Neutrophil (primary cell): ENCODE data around the gene UNKL.

ENCODE experiments used
- H3K27ac ChIP-seq: fragments of 200-600 bp; sonication (generic); 2 replicates; pipeline ENCODE4 v1.5.1; 2016; ENCODE audit warnings: mild to moderate bottlenecking, moderate library complexity
- H3K27me3 ChIP-seq: fragments of 200-600 bp; sonication (generic); 2 replicates; pipeline ENCODE4 v1.6.0; 2016; ENCODE audit warnings: mild to moderate bottlenecking
- H3K36me3 ChIP-seq: fragments of 200-600 bp; sonication (generic); 2 replicates; pipeline ENCODE4 v1.5.1; 2017
- H3K4me1 ChIP-seq, 2 experiments: fragments of 200-600 bp in 1 of 2; sonication (generic) in 1 of 2; 1 replicate in 1 of 2; 2 replicates in 1 of 2; pipeline versions ENCODE4 v1.5.1 to v1.6.1; 2013 to 2016; ENCODE audit warnings: low read depth in 1 of 2, low read length in 1 of 2, mild to moderate bottlenecking in 1 of 2, moderate library complexity in 1 of 2; ENCODE audit not compliant: control insufficient read depth in 1 of 2, insufficient read depth in 1 of 2
- H3K4me3 ChIP-seq, 2 experiments: fragments of 200-600 bp in 1 of 2; sonication (generic) in 1 of 2; 1 replicate in 1 of 2; 2 replicates in 1 of 2; pipeline ENCODE4 v1.5.1; 2013 to 2016; ENCODE audit warnings: low read depth in 1 of 2, low read length in 1 of 2, mild to moderate bottlenecking in 1 of 2, moderate library complexity in 1 of 2
- H3K9me3 ChIP-seq: fragments of 200-600 bp; sonication (generic); 2 replicates; pipeline ENCODE4 v1.5.1; 2016
- CTCF ChIP-seq: fragments of 200-600 bp; sonication (generic); IDR thresholded peaks from 2 replicates; pipeline ENCODE4 v1.5.1; 2016; ENCODE audit warnings: antibody characterized with exemption

UNKL gene

DNA sequence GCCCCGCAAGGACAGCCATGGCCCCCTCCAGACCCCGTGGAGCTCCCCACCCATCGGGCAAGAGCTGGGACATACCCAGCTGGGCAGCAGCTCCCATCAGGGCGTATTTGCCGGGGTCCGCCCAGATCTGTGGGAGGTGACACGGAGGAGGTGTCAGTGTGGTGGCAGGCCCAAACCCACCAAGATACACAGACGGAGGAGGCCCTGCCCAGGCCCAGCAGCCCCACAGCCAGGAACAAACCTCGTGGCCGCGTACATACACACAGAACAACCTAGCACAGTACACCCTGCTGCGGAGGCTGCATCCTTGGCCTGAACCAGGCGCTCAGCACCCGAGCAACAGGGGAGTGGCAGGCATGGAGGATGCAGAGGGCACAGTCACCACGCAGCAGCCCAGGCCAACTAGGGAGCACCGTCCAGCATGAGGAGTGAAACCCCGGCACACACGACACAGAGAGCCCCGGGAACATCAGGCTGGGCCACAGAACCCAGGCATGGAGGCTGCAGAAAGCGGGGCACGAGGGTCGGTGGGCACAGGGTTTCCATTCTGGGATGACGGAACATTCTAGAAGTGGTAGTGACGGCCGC is 34.8 kb upstream of the UNKL start:
- Histone ChIP-seq H3K36me3 (peaks cover 94% of the 10 kb centered on the region), H3K27ac (no peak overlapping the region), H3K4me1 (no peaks in the 10 kb centered on the region), H3K9me3 (no peaks in the 10 kb centered on the region), H3K27me3 (no peaks in the 10 kb centered on the region), H3K4me3 (no peak overlapping the region)
- TF ChIP-seq CTCF = no peak

DNA sequence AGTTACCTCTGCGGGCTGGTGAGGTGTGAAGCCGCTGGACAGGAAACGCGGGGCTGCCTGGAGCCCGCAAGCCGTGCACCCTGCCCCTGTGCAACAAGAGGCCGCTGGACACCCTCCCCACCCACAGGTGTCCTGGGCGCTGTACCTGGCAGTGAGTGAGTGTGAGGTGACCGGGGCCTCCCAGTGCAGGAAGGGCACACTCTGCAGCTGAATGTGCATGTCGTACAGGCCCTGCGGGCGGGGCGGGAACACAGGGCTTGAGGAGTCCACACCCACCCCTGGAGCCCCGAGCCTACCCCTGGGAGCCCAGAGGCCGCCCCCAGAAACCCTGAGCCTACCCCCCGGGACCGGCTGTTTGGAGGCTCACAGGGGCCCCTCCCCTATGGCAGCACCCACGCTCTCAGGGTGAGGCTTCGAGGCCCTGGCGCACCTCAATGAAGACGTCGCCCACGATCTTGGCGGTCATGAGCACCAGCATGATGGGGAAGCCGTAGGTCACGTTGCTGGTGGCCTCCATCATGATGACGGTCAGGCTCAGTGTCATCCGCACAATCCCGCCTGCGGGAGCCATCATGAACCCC is 34.1 kb upstream of the UNKL start:
- Histone ChIP-seq H3K27ac (no peak overlapping the region), H3K9me3 (no peaks in the 10 kb centered on the region), H3K4me1 (no peaks in the 10 kb centered on the region), H3K36me3 (peaks cover 88% of the 10 kb centered on the region), H3K4me3 (no peak overlapping the region), H3K27me3 (no peaks in the 10 kb centered on the region)
- TF ChIP-seq CTCF = no peak

DNA sequence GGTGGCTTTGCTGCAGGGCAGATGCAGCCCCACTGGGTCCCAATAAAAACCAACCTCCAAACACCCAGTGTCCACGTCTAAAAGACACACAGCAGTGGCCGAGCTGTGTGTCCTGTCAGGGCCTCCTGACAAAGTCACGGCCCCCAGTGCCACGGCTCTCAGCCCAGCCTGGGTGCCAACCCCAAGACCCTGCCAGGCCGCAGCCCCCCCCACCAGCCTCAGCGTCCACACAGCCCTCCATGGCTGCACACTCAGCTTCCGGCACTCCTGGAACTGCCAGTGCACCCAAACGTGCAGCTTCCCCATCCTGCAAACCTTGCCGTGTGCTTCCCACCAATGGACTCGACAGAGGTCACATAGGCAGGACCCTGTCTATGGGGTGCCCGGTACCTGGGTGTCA is 33.5 kb upstream of the UNKL start:
- no peak overlapping the region for H3K4me3 ChIP-seq
- no peak for TF ChIP-seq CTCF
- H3K4me1 ChIP-seq = no peaks in the 10 kb centered on the region
- H3K9me3 ChIP-seq = no peaks in the 10 kb centered on the region
- peaks cover 81% of the 10 kb centered on the region for H3K36me3 ChIP-seq
- H3K27ac ChIP-seq = no peak overlapping the region
- no peaks in the 10 kb centered on the region for H3K27me3 ChIP-seq

GRCh38 chr16:1446296-1447080 is 32.0 kb upstream of the UNKL start:
- Histone ChIP-seq H3K27ac (no peak overlapping the region), H3K4me1 (no peaks in the 10 kb centered on the region), H3K4me3 (no peak overlapping the region), H3K27me3 (no peaks in the 10 kb centered on the region), H3K36me3 (peaks cover 66% of the 10 kb centered on the region), H3K9me3 (no peaks in the 10 kb centered on the region)
- TF ChIP-seq CTCF = no peak

- no peak for TF ChIP-seq CTCF
- no peaks in the 10 kb centered on the region for H3K4me1 ChIP-seq
- peaks cover 58% of the 10 kb centered on the region for H3K36me3 ChIP-seq
- no peaks in the 10 kb centered on the region for H3K9me3 ChIP-seq
- H3K27me3 ChIP-seq = no peaks in the 10 kb centered on the region
- H3K27ac ChIP-seq = no peak overlapping the region
- H3K4me3 ChIP-seq = no peak overlapping the region
Measured at GRCh38 chr16:1445518-1446203, 31.2 kb upstream of the UNKL start.
